ENCODE measurements around the gene PBXIP1. TPM values are rescaled to one million over a fixed set of nuclear protein-coding genes. Genes with fewer than 3 reads are reported as not detected.

PBXIP1 gene
- total RNA-seq, 1 experiment from 2014 or later = 21.6 TPM

- H3K4me3 Mint-ChIP-seq = peak within 1 kb of the TSS; percentile 82 to 99
Measured at GRCh38 chr1:154961207-154962155, 5.6 kb upstream of the PBXIP1 start, which contains the start of gene PYGO2. TSS of gene PYGO2 (minus strand) at chr1:154961782. CDS start at chr1:154961576, 206 bp downstream.

More at GRCh38 chr1:154961207-154962155, 5.6 kb upstream of the PBXIP1 start, which contains the start of gene PYGO2:
- peak within 1 kb of the TSS; percentile 74 for H3K9ac ChIP-seq (ENCODE audit: extremely low read depth, insufficient read length, low read length)
- no peaks in the 10 kb centered on the region for H3K79me1 ChIP-seq (ENCODE audit: insufficient read depth, low read depth, low read length, poor library complexity, severe bottlenecking)
- peak within 1 kb of the TSS; percentile 4 for H3K27ac ChIP-seq (ENCODE audit: insufficient read length, low read depth, low read length)
- peak within 1 kb of the TSS; percentile 88 to 95 (median 93) for H3K27ac Mint-ChIP-seq
- H3K4me2 ChIP-seq (ENCODE audit: insufficient read depth, insufficient read length, low read length) = peak within 1 kb of the TSS; percentile 76
- no CpG with 5 or more reads among the region's 93 CpGs for WGBS (ENCODE audit: extremely low coverage, insufficient read length, low lambda C conversion rate)
- no peak within 1 kb of the TSS for H2BK120ac ChIP-seq (ENCODE audit: low read depth, low read length, poor library complexity, severe bottlenecking)
- H3K9me3 ChIP-seq (ENCODE audit: control insufficient read depth, low read depth, low read length) = no peaks in the 10 kb centered on the region
- H3K4ac ChIP-seq (ENCODE audit: low read depth, low read length) = no peak within 1 kb of the TSS
- H3K79me2 ChIP-seq (ENCODE audit: insufficient read depth, low read length) = no peaks in the 10 kb centered on the region; the same call in 1 of the 2 replicates
- peak within 1 kb of the TSS; percentile 98 for H3K14ac ChIP-seq (ENCODE audit: insufficient read depth, low read length)
- peak within 1 kb of the TSS; percentile 96 for H3K18ac ChIP-seq (ENCODE audit: insufficient read length, low read depth, low read length)
- H3K27me3 ChIP-seq (ENCODE audit: insufficient read depth, low read length) = no peaks in the 10 kb centered on the region
- H3K23me2 ChIP-seq (ENCODE audit: insufficient read length, low read depth, low read length, poor library complexity, severe bottlenecking) = peaks cover 3% of the 10 kb centered on the region
- TF ChIP-seq, protein P1, sequence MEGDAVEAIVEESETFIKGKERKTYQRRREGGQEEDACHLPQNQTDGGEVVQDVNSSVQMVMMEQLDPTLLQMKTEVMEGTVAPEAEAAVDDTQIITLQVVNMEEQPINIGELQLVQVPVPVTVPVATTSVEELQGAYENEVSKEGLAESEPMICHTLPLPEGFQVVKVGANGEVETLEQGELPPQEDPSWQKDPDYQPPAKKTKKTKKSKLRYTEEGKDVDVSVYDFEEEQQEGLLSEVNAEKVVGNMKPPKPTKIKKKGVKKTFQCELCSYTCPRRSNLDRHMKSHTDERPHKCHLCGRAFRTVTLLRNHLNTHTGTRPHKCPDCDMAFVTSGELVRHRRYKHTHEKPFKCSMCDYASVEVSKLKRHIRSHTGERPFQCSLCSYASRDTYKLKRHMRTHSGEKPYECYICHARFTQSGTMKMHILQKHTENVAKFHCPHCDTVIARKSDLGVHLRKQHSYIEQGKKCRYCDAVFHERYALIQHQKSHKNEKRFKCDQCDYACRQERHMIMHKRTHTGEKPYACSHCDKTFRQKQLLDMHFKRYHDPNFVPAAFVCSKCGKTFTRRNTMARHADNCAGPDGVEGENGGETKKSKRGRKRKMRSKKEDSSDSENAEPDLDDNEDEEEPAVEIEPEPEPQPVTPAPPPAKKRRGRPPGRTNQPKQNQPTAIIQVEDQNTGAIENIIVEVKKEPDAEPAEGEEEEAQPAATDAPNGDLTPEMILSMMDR (conservative IDR thresholded peaks at IDR 0.05) = peak; percentile 65
- H3K27me3 Mint-ChIP-seq (ENCODE audit: low read depth) = no peaks in the 10 kb centered on the region
- H3K23ac ChIP-seq (ENCODE audit: insufficient read length, low read depth, low read length) = no peak within 1 kb of the TSS
- H3T11ph ChIP-seq (ENCODE audit: low read length) = no peak within 1 kb of the TSS
- peaks cover 29 to 68% (median 57%) of the 10 kb centered on the region in 3 experiments; a peak in 6 of 7 replicates for H3K36me3 Mint-ChIP-seq (ENCODE audit: insufficient read depth in 1 of 3, low read depth in 3 of 3)
- no peaks in the 10 kb centered on the region for H4K20me1 ChIP-seq (ENCODE audit: control insufficient read depth, insufficient read depth, insufficient read length)
- H2BK20ac ChIP-seq (ENCODE audit: low read depth, low read length, poor library complexity, severe bottlenecking) = no peak within 1 kb of the TSS
- no peak within 1 kb of the TSS for H4K5ac ChIP-seq (ENCODE audit: insufficient read length, low read depth, low read length)
- H3K4me1 Mint-ChIP-seq = peaks cover 41 to 46% of the 10 kb centered on the region in 2 experiments
- H2BK5ac ChIP-seq (ENCODE audit: insufficient read length, low read length) = no peak within 1 kb of the TSS
- no peak within 1 kb of the TSS for H2AFZ ChIP-seq (ENCODE audit: low read length)
- no peaks in the 10 kb centered on the region for H3K9me3 Mint-ChIP-seq
- DNase-seq = peak; percentile 82
- H3K56ac ChIP-seq (ENCODE audit: insufficient read length, low read depth, low read length) = no peak within 1 kb of the TSS
- H2BK15ac ChIP-seq (ENCODE audit: low read depth, low read length) = no peak within 1 kb of the TSS
- no peak within 1 kb of the TSS for H2AK5ac ChIP-seq (ENCODE audit: insufficient read length, low read length)
- H2BK12ac ChIP-seq (ENCODE audit: insufficient read length, low read depth, low read length) = no peak within 1 kb of the TSS
- H3K4me1 ChIP-seq (ENCODE audit: insufficient read depth, low read length) = peaks cover 2% of the 10 kb centered on the region; the same call in 1 of the 2 replicates
- H4K8ac ChIP-seq (replicated peaks; ENCODE audit: insufficient read length, low read depth, low read length) = no peak within 1 kb of the TSS
- H4K91ac ChIP-seq (ENCODE audit: insufficient read length, low read depth, low read length) = no peak within 1 kb of the TSS

Measured in H9 (cell line).